PC-3 (cell line): ENCODE data around the gene HIGD1C. TPM values are rescaled to one million over a fixed set of nuclear protein-coding genes. Genes with fewer than 3 reads are reported as not detected.

Experiments used
- ATAC-seq: fragments of 200-7000 bp; cut with Tn5 transposase; 2 replicates; pipeline ENCODE4 v1.9.1; 2020; ENCODE audit warnings: mild to moderate bottlenecking, moderate library complexity
- BruUV-seq: library from RNA; stranded (reverse); fragments of 400-500 nt; replicated peaks from 2 replicates; lab custom pipeline; 2021; lab: Mats Ljungman, UMichigan
- CTCF ChIA-PET: fragments of 300-600 bp; sonication (Branson Sonifier 250); formaldehyde crosslinking; loops from one replicate; lab custom pipeline; 2022; ENCODE audit warnings: antibody characterized with exemption; lab: Charles Lee
- POLR2A ChIA-PET: fragments of 300-600 bp; sonication (Branson Sonifier 250); formaldehyde crosslinking; loops from one replicate; lab custom pipeline; 2022; ENCODE audit warnings: antibody characterized with exemption; ENCODE audit not compliant: unreplicated experiment; lab: Charles Lee
- DNase-seq: peaks from one replicate; pipeline ENCODE4 v3.0.0-alpha.2; 2015
- H2AFZ ChIP-seq: fragments of 300-600 bp; sonication (generic); 2 replicates; pipeline ENCODE4 v1.6.0; 2016; ENCODE audit warnings: antibody characterized with exemption, low read length
- H3F3A ChIP-seq: fragments of 300-600 bp; sonication (generic); one replicate; pipeline ENCODE4 v1.6.0; 2017; ENCODE audit warnings: antibody characterized with exemption, low read length, control low read depth, mild to moderate bottlenecking; ENCODE audit not compliant: unreplicated experiment
- H3K27ac ChIP-seq: fragments of 300-600 bp; sonication (generic); 2 replicates; pipeline ENCODE4 v1.5.1; 2016; ENCODE audit warnings: mild to moderate bottlenecking, low read length
- H3K27me3 ChIP-seq: fragments of 300-600 bp; sonication (generic); 2 replicates; pipeline ENCODE4 v1.6.1; 2016; ENCODE audit warnings: low read length, mixed read lengths
- H3K36me3 ChIP-seq: fragments of 300-600 bp; sonication (generic); 2 replicates; pipeline ENCODE4 v1.6.1; 2016; ENCODE audit warnings: low read depth, mixed run types, low read length, mixed read lengths
- H3K4me1 ChIP-seq: fragments of 300-600 bp; sonication (generic); 2 replicates; pipeline ENCODE4 v1.5.1; 2016; ENCODE audit warnings: low read length; ENCODE audit not compliant: insufficient read depth
- H3K4me2 ChIP-seq: fragments of 300-600 bp; sonication (generic); 2 replicates; pipeline ENCODE4 v1.6.0; 2016; ENCODE audit warnings: low read length
- H3K4me3 ChIP-seq: fragments of 300-600 bp; sonication (generic); 2 replicates; pipeline ENCODE4 v1.5.1; 2016; ENCODE audit warnings: mild to moderate bottlenecking, low read length, mixed read lengths
- H3K79me2 ChIP-seq: fragments of 300-600 bp; sonication (generic); 2 replicates; pipeline ENCODE4 v1.6.1; 2017; ENCODE audit warnings: low read length, mixed read lengths
- H3K9ac ChIP-seq: fragments of 300-600 bp; sonication (generic); 2 replicates; pipeline ENCODE4 v1.6.0; 2016; ENCODE audit warnings: mild to moderate bottlenecking, low read length
- H3K9me2 ChIP-seq: fragments of 300-600 bp; sonication (generic); replicated peaks from 2 replicates; pipeline ENCODE4 v1.6.1; 2016; ENCODE audit warnings: mixed run types, low read length, mixed read lengths
- H3K9me3 ChIP-seq: fragments of 300-600 bp; sonication (generic); 2 replicates; pipeline ENCODE4 v1.6.1; 2016; ENCODE audit warnings: low read length, mixed read lengths
- H4K20me1 ChIP-seq: fragments of 300-600 bp; sonication (generic); 2 replicates; pipeline ENCODE4 v1.6.1; 2016; ENCODE audit warnings: low read length, mixed read lengths
- EZH2 ChIP-seq: fragments of 300-600 bp; sonication (generic); IDR thresholded peaks from one replicate; pipeline ENCODE4 v1.6.1; 2017; ENCODE audit warnings: antibody characterized with exemption, mild to moderate bottlenecking, low read length; ENCODE audit not compliant: unreplicated experiment
- EZH2phosphoT487 ChIP-seq: fragments of 300-600 bp; sonication (generic); IDR thresholded peaks from 2 replicates; pipeline ENCODE4 v1.6.1; 2018; ENCODE audit warnings: mild to moderate bottlenecking, antibody characterized with exemption, low read length, borderline replicate concordance
- intact Hi-C: fragments of 100-400 bp; cut with micrococcal nuclease; formaldehyde crosslinking; loops from 2 replicates; pipeline ENCODE4 v1.9.0; 2023
- total RNA-seq: library from RNA; depleted of rRNA; stranded (reverse); fragments of >200 nt; gene quantifications from 2 replicates; pipeline ENCODE4 v1.2.3, GENCODE V29; 2014
- TF ChIP-seq, protein P1 (sequence below): fragments of 300-600 bp; sonication (generic); conservative IDR thresholded peaks from 2 replicates; pipeline ENCODE4 v1.5.1; 2017; ENCODE audit warnings: antibody characterized with exemption, low read depth, mild to moderate bottlenecking, low read length

Gene HIGD1C
- total RNA-seq, 1 experiment from 2014 or later: not detected

DNA sequence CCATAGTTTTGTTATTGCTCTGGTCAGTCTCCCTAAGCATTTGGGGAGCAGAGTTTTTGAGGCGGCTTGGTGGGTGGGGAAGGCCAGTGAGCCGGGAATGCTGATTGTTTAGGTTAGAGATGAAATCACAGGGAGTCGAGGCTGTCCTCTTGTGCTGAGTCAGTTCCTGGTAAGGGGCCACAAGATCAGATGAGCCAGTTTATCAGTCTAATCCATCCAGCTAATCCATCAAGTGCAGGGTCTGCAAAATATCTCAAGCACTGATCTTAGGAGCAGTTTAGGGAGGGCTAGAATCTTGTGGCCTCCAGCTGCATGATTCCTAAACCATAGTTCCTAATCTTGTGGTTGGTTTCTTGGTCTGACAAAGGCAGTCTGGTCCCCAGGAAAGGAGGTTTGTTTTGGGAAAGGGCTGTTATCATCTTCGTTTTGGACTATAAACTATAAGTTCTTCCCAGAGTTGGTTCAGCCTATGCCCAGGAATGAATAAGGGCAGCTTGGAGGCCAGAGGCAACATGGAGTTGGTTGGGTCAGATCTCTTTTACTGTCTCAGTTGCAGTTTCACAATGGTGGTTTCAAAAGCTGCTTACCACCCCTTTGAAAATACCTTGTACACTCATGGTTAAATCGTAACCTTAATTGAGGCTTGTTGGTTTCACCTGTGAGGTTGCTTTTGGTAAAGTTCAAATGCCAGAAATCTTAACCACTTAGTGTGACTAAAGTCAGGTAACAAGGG, 33.6 kb upstream of the HIGD1C start:
- H3K4me2 ChIP-seq: no peak overlapping the region
- DNase-seq: no peak
- H3K9ac ChIP-seq: no peak overlapping the region
- no peaks in the 10 kb centered on the region for H4K20me1 ChIP-seq
- no peak overlapping the region for H2AFZ ChIP-seq
- H3K4me3 ChIP-seq: no peak overlapping the region
- BruUV-seq: no TSS peak
- ChIA-PET CTCF (no interaction called here), POLR2A (no interaction called here)
- ATAC-seq: no peak
- H3K79me2 ChIP-seq: no peaks in the 10 kb centered on the region
- H3K9me2 ChIP-seq: no peaks in the 10 kb centered on the region
- H3K36me3 ChIP-seq: no peaks in the 10 kb centered on the region
- H3K9me3 ChIP-seq: no peaks in the 10 kb centered on the region; the same call in 1 of the 2 replicates
- H3K27ac ChIP-seq: no peak overlapping the region
- no peaks in the 10 kb centered on the region for H3K27me3 ChIP-seq
- TF ChIP-seq EZH2phosphoT487 (no peak), EZH2 (no peak)
- TF ChIP-seq, protein P1, sequence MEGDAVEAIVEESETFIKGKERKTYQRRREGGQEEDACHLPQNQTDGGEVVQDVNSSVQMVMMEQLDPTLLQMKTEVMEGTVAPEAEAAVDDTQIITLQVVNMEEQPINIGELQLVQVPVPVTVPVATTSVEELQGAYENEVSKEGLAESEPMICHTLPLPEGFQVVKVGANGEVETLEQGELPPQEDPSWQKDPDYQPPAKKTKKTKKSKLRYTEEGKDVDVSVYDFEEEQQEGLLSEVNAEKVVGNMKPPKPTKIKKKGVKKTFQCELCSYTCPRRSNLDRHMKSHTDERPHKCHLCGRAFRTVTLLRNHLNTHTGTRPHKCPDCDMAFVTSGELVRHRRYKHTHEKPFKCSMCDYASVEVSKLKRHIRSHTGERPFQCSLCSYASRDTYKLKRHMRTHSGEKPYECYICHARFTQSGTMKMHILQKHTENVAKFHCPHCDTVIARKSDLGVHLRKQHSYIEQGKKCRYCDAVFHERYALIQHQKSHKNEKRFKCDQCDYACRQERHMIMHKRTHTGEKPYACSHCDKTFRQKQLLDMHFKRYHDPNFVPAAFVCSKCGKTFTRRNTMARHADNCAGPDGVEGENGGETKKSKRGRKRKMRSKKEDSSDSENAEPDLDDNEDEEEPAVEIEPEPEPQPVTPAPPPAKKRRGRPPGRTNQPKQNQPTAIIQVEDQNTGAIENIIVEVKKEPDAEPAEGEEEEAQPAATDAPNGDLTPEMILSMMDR: no peak
- intact Hi-C loops: no loop called here
- H3F3A ChIP-seq: no peaks in the 10 kb centered on the region
- H3K4me1 ChIP-seq: no peaks in the 10 kb centered on the region

DNA sequence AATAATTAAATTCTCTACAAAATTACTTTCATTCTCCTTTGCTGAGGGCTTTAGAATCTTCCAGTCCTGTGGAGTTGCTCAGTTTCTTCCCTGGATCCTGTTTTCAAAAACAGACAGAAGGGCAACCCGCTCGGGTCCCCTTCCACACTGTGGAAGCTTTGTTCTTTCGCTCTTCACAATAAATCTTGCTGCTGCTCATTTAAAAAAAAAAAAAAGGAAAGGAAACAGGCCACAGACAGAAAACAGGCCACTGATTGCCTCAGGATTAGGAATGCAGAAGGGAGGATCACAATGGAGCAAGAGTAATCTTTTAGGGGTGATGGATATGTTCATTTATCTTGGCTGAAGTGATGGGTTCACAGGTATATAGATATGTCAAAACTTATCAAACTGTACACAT, 29.5 kb upstream of the HIGD1C start:
- peaks cover 14% of the 10 kb centered on the region for H3K4me1 ChIP-seq
- H3K9me3 ChIP-seq: no peaks in the 10 kb centered on the region
- no peaks in the 10 kb centered on the region for H3K9me2 ChIP-seq
- H3K4me3 ChIP-seq: no peak overlapping the region
- no peak for ATAC-seq
- ChIA-PET POLR2A (no interaction called here), CTCF (interaction anchor here (0.6 kb wide), 1 partner anchor 61 kb away, joined by 3 read pairs; no protein-coding TSS in a partner anchor)
- H4K20me1 ChIP-seq: no peaks in the 10 kb centered on the region
- intact Hi-C loops: loop anchor here (10.0 kb wide), 1 partner anchor 58 kb away; no protein-coding TSS in a partner anchor
- no peaks in the 10 kb centered on the region for H3K36me3 ChIP-seq
- DNase-seq: no peak
- BruUV-seq: no TSS peak
- no peaks in the 10 kb centered on the region for H3K79me2 ChIP-seq
- H3K9ac ChIP-seq: no peak overlapping the region
- no peaks in the 10 kb centered on the region for H3F3A ChIP-seq
- no peak overlapping the region for H3K27ac ChIP-seq
- no peak overlapping the region for H3K4me2 ChIP-seq
- TF ChIP-seq, protein P1: no peak
- no peak for TF ChIP-seq EZH2
- TF ChIP-seq EZH2phosphoT487: no peak
- no peak overlapping the region for H2AFZ ChIP-seq
- H3K27me3 ChIP-seq: no peaks in the 10 kb centered on the region
